Non-pigmented ciliary epithelial cell (primary cell): ENCODE data around the gene TMEM131.

ENCODE experiments used
- DNase-seq: peaks from one replicate; pipeline ENCODE4 v3.0.0-alpha.2; 2010; ENCODE audit warnings: low read depth

Gene TMEM131

DNA sequence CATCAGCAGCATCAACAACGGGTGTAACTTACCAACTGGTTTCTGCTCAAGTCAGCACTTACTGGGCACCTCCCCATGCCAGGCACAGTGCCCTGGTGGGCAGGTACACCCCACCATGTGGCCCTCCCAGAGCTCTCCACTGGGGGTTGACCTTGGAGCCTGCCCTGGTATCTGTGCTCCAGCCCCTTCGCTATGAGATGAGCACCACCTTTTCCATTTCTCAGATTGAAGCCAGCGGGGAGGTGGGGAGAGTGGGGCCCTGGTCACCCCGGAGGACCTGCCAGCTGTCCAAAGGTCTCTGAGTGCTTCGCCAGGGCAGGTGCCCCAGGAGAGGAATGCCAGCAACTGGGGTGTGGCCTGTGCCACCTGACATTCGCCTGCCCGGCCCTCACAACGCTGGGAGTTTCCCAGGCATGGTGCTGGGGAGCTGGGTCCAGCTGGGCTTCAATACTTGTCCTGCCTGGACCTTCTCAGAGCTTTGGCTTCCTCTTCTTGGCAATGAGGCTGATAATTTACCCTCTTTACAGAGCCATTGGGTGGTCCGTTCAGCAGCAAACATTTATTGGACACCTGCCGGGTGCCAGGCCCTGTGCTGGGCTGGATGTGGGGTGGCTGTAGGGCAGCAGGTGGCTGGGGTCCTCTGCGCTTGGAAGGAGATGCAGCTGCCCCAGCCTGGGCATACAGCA, 288.2 kb downstream of the TMEM131 start:
- DNase-seq = no peak

GRCh38 chr2:97706708-97707345, 288.9 kb downstream of the TMEM131 start:
- DNase-seq = no peak
